ENCODE data around the gene HOPX.
"Not testable (repeated sequence)": the region's sequence is repeated elsewhere in the genome, so short reads cannot be mapped to it uniquely, and the experiment has no call there.

DNA sequence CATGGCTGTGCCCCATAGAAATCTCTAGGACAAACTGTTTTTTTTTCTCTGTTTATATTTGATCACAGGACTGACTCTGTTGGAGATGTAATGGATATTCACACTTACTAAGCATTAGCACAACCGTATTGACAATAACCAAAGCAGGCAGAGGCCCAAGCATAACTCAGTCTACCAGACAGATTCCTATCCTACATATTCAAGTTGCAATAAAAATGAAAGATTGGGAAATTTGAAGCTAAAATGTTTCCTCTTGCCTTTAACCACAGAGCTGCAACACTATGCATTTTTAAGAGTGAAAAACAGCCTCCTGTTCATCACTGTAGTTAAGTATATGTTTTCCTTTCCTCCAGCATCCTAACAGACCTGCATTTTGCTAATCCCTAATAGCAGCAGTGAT, 13.7 kb downstream of the HOPX start:
- TF ChIP-seq, protein P1, sequence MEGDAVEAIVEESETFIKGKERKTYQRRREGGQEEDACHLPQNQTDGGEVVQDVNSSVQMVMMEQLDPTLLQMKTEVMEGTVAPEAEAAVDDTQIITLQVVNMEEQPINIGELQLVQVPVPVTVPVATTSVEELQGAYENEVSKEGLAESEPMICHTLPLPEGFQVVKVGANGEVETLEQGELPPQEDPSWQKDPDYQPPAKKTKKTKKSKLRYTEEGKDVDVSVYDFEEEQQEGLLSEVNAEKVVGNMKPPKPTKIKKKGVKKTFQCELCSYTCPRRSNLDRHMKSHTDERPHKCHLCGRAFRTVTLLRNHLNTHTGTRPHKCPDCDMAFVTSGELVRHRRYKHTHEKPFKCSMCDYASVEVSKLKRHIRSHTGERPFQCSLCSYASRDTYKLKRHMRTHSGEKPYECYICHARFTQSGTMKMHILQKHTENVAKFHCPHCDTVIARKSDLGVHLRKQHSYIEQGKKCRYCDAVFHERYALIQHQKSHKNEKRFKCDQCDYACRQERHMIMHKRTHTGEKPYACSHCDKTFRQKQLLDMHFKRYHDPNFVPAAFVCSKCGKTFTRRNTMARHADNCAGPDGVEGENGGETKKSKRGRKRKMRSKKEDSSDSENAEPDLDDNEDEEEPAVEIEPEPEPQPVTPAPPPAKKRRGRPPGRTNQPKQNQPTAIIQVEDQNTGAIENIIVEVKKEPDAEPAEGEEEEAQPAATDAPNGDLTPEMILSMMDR (IDR thresholded peaks at IDR 0.05) = not testable (repeated sequence)
- TF ChIP-seq EZH2phosphoT487, EZH2 (IDR thresholded peaks at IDR 0.05): not testable (repeated sequence)

All from neural progenitor cell (in vitro differentiated cells).